ENCODE results near the gene POLR1A. TPM values are rescaled to one million over a fixed set of nuclear protein-coding genes. Genes with fewer than 3 reads are reported as not detected.

POLR1A gene
- total RNA-seq, 1 experiment from 2014 or later = 47.5 TPM

DNA sequence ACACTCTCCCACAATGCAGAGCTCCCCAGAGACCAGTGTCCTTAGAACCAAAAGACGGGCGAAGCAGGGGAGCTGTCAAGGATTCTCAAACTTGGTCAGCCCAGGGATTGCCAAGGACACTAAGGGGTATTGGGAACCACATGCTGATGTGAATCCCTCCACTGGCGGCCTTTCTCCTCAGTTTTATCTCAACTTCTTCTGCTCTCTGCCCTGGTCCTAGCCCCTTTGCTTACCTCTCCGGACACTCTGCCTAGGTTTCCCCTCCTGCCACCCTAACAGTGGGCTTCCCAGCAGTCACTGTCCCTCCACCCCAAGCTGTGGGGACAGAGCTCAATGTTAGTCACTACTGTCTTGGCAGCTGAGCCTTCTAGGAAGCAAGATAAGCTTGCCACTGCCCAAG, 61.1 kb downstream of the POLR1A start:
- Mint-ChIP-seq H3K27me3 (ENCODE audit: low read depth) (no peaks in the 10 kb centered on the region), H3K36me3 (peaks cover 67% of the 10 kb centered on the region), H3K4me1 (no peaks in the 10 kb centered on the region), H3K9me3 (no peaks in the 10 kb centered on the region), H3K4me3 (no peak overlapping the region), H3K27ac (0 out of 2 replicates have a peak overlapping the region, but pooled peaks have one; percentile 63)
- ATAC-seq = no peak
- CTCF ChIA-PET = no interaction called here
- TF ChIP-seq ZNF232 (CRISPR knock-in tag; IDR thresholded peaks at IDR 0.05) (no peak), ZNF416 (CRISPR knock-in tag; IDR thresholded peaks at IDR 0.05) (no peak), RORB (CRISPR knock-in tag; IDR thresholded peaks at IDR 0.05) (no peak), NR3C1 (CRISPR knock-in tag; conservative IDR thresholded peaks at IDR 0.05; ENCODE audit: low read depth) (no peak), ZBTB43 (CRISPR knock-in tag; IDR thresholded peaks at IDR 0.05) (no peak), ZNF423 (CRISPR knock-in tag; IDR thresholded peaks at IDR 0.05) (no peak), ZNF671 (CRISPR knock-in tag; IDR thresholded peaks at IDR 0.05) (no peak), NFE2L1 (CRISPR knock-in tag; IDR thresholded peaks at IDR 0.05) (no peak)
- POLR2A ChIA-PET = no interaction called here
- no peak for DNase-seq (ENCODE audit: low spot score)

DNA sequence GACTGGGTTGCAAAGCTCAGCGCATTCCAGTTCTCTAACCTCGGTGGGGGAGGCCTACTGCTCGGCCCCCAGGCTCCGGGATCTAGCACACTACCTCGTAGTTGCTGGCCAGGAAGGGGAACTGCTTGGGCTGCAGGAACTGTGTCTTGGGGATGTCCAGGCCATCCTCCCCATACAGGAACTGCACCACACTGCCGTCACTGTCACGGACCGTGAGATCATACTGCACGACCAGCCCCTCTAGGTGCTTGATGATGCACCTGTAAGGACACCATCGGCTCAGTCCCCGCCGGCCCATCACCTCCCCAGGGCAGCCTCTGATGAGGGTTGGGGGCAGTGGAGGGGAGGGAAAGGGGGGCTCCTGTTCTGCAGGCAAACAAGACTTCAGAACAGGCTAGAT, 61.6 kb downstream of the POLR1A start:
- H3K27ac Mint-ChIP-seq = no peak overlapping the region
- no peak for DNase-seq (ENCODE audit: low spot score)
- H3K36me3 Mint-ChIP-seq = peaks cover 71% of the 10 kb centered on the region
- CTCF ChIA-PET = no interaction called here
- TF ChIP-seq, protein P1, sequence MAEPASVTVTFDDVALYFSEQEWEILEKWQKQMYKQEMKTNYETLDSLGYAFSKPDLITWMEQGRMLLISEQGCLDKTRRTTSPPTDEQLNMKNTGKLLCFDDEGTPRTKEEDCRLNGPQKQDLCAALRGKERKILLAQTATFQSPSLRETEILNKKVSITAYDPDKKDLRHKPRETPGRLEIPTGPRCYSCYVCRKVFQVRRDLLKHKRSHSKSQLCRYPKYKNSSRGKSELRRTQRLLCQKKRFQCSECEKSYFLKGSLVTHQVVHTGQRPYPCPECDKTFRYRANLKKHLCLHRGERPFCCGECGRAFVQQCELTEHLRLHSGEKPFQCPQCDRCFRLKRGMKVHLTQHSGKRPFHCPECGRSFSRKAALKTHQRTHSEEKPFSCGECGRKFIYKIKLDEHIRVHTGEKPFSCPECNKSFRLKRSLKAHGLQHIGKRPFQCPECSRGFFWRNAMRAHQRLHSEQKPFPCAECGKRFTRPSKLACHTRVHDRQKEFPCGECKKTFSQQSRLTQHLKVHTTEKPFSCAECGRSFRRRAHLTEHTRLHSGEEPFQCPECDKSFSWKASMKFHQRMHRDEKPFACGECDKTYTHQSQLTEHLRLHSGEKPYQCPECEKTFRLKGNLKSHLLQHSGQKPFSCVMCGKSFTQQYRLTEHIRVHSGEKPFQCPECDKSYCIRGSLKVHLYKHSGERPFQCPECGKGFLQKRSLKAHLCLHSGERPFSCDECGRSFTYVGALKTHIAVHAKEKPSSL (CRISPR knock-in tag; conservative IDR thresholded peaks at IDR 0.05) = no peak
- TF ChIP-seq CBFB (CRISPR knock-in tag; IDR thresholded peaks at IDR 0.05; ENCODE audit: low read depth) (no peak), JUN (CRISPR knock-in tag; IDR thresholded peaks at IDR 0.05) (no peak)
- TF ChIP-seq, protein P2, sequence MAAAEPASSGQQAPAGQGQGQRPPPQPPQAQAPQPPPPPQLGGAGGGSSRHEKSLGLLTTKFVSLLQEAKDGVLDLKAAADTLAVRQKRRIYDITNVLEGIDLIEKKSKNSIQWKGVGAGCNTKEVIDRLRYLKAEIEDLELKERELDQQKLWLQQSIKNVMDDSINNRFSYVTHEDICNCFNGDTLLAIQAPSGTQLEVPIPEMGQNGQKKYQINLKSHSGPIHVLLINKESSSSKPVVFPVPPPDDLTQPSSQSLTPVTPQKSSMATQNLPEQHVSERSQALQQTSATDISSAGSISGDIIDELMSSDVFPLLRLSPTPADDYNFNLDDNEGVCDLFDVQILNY (CRISPR knock-in tag; IDR thresholded peaks at IDR 0.05) = no peak
- no peak overlapping the region for H3K4me3 Mint-ChIP-seq
- no peak for ATAC-seq
- no peaks in the 10 kb centered on the region for H3K9me3 Mint-ChIP-seq
- POLR2A ChIA-PET = no interaction called here
- no peaks in the 10 kb centered on the region for H3K27me3 Mint-ChIP-seq (ENCODE audit: low read depth)
- H3K4me1 Mint-ChIP-seq = no peaks in the 10 kb centered on the region

DNA sequence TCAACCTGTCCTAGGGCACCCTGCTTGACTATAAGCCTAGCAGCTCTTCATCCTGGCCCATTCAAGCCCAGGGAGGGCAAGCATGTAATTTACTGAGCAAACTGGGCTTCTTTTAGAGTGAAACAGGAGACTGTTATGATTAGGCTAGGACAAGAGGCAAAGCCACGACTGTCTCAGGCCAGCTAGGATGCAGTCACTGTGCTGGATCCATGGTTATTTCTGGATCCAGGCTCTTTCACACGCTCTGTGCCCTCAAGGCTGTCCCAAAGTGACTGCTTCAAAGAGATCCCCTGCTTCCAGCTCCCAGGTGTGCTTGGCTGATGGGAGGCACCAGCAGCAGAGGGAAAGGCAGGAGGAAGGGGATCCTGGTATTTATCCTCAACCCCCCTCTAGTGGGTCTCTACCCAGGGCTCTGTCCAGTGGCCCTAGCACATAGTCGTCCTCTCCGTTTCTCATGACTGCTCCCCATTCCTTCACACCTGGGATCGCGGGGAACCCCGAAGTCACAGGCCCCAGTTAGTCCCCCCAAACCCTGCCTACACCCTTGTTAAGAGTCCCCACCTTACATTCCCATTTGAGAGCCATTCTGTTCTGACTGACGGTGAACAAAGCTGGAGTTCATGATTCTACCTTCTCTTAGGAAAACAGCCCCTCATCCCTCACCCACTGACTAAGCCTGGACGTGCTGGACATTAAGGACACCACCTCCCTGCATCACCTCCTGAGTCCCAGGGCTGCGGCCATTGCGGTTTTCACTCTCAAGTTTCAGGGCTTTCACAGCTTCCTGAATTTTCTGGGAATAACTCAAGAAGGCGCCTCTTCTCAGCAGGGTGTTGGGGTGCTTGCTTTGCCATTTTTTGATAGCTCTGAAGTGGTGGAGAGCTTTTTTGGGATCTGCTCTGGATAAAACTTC, 63.2 kb downstream of the POLR1A start:
- POLR2A ChIA-PET = no interaction called here
- H3K9me3 Mint-ChIP-seq = no peaks in the 10 kb centered on the region
- no peak overlapping the region for H3K27ac Mint-ChIP-seq
- DNase-seq (ENCODE audit: low spot score) (no peak), ATAC-seq (no peak)
- H3K36me3 Mint-ChIP-seq = peaks cover 74% of the 10 kb centered on the region
- TF ChIP-seq RORB (CRISPR knock-in tag; IDR thresholded peaks at IDR 0.05) (no peak), ZNF423 (CRISPR knock-in tag; IDR thresholded peaks at IDR 0.05) (no peak), GRHL2 (CRISPR knock-in tag; IDR thresholded peaks at IDR 0.05; ENCODE audit: insufficient replicate concordance, severe bottlenecking) (no peak), HMGXB4 (CRISPR knock-in tag; IDR thresholded peaks at IDR 0.05) (no peak), KAT7 (CRISPR knock-in tag; IDR thresholded peaks at IDR 0.05; ENCODE audit: borderline replicate concordance) (no peak)
- H3K4me3 Mint-ChIP-seq = no peak overlapping the region
- CTCF ChIA-PET = interaction anchor here (0.5 to 0.6 kb wide), 3 partner anchors 231 to 387 kb away, joined by 3 read pairs; no protein-coding TSS in a partner anchor
- H3K4me1 Mint-ChIP-seq = no peaks in the 10 kb centered on the region
- no peaks in the 10 kb centered on the region for H3K27me3 Mint-ChIP-seq (ENCODE audit: low read depth)
